Measurements from ENCODE around the gene LTBP2. TPM values are rescaled to one million over a fixed set of nuclear protein-coding genes. Genes with fewer than 3 reads are reported as not detected.
"Not testable (repeated sequence)": the region's sequence is repeated elsewhere in the genome, so short reads cannot be mapped to it uniquely, and the experiment has no call there.

LTBP2 gene
- total RNA-seq, 3 donors from 2014 or later (not counting 1 experiment from before 2014, with no cell fraction given): 2.1 to 3.7 (median 3.0) TPM

GRCh38 chr14:74538411-74539391 is 73.3 kb downstream of the LTBP2 start:
- no peaks in the 10 kb centered on the region for H3K9me3 Mint-ChIP-seq
- Histone ChIP-seq H3K27ac (ENCODE audit: low read length) (no peak overlapping the region), H3K27me3 (ENCODE audit: control insufficient read depth, insufficient read depth, low read length) (no peaks in the 10 kb centered on the region), H3K4me3 (ENCODE audit: low read length) (no peak overlapping the region), H3K4me1 (ENCODE audit: control insufficient read depth, insufficient read depth, low read length) (no peaks in the 10 kb centered on the region), H3K36me3 (ENCODE audit: control insufficient read depth, insufficient read depth, low read length) (no peaks in the 10 kb centered on the region), H3K9me3 (ENCODE audit: control insufficient read depth, insufficient read depth, low read length) (no peaks in the 10 kb centered on the region)
- no peaks in the 10 kb centered on the region for H3K4me1 Mint-ChIP-seq
- ATAC-seq (no peak), DNase-seq (no peak)
- intact Hi-C loops (cut with micrococcal nuclease): no loop called here
- no peak overlapping the region for H3K4me3 Mint-ChIP-seq
- no peak for TF ChIP-seq CTCF (IDR thresholded peaks at IDR 0.05)
- WGBS (ENCODE audit: insufficient coverage): 91% methylated on average over 10 of the region's 11 CpGs
- H3K36me3 Mint-ChIP-seq: no peaks in the 10 kb centered on the region
- H3K27me3 Mint-ChIP-seq (ENCODE audit: low read depth in 2 of 2): peaks cover 0 to under 1% of the 10 kb centered on the region in 2 donors
- H3K27ac Mint-ChIP-seq: no peak overlapping the region

- H3K9me3 Mint-ChIP-seq; H3K4me1 Mint-ChIP-seq; intact Hi-C loops (cut with micrococcal nuclease): not testable (repeated sequence)
Observed at GRCh38 chr14:74536336-74536735, 75.7 kb downstream of the LTBP2 start.

GRCh38 chr14:74535756-74536325 is 76.2 kb downstream of the LTBP2 start:
- no peaks in the 10 kb centered on the region for H3K36me3 Mint-ChIP-seq
- peaks cover 0 to 3% of the 10 kb centered on the region in 2 donors for H3K27me3 Mint-ChIP-seq (ENCODE audit: low read depth in 2 of 2)
- no peak for ATAC-seq
- H3K4me3 Mint-ChIP-seq: no peak overlapping the region
- Histone ChIP-seq H3K9me3 (ENCODE audit: control insufficient read depth, insufficient read depth, low read length) (no peaks in the 10 kb centered on the region), H3K36me3 (ENCODE audit: control insufficient read depth, insufficient read depth, low read length) (no peaks in the 10 kb centered on the region), H3K27me3 (ENCODE audit: control insufficient read depth, insufficient read depth, low read length) (no peaks in the 10 kb centered on the region), H3K4me3 (ENCODE audit: low read length) (no peak overlapping the region), H3K4me1 (ENCODE audit: control insufficient read depth, insufficient read depth, low read length) (no peaks in the 10 kb centered on the region), H3K27ac (ENCODE audit: low read length) (no peak overlapping the region)
- intact Hi-C loops (cut with micrococcal nuclease): no loop called here
- H3K4me1 Mint-ChIP-seq: no peaks in the 10 kb centered on the region
- no peaks in the 10 kb centered on the region for H3K9me3 Mint-ChIP-seq
- no peak for TF ChIP-seq CTCF (IDR thresholded peaks at IDR 0.05)
- H3K27ac Mint-ChIP-seq: no peak overlapping the region
- WGBS (ENCODE audit: insufficient coverage): 90% methylated on average over 9 of the region's 10 CpGs
- DNase-seq: no peak

More at GRCh38 chr14:74536336-74536735, 75.7 kb downstream of the LTBP2 start:
- not testable (repeated sequence) for H3K4me3 ChIP-seq (ENCODE audit: low read length); ATAC-seq; H3K27me3 Mint-ChIP-seq (ENCODE audit: low read depth in 2 of 2); H3K36me3 ChIP-seq (ENCODE audit: control insufficient read depth, insufficient read depth, low read length); H3K36me3 Mint-ChIP-seq; H3K27ac Mint-ChIP-seq; H3K27ac ChIP-seq (ENCODE audit: low read length); H3K27me3 ChIP-seq (ENCODE audit: control insufficient read depth, insufficient read depth, low read length); H3K9me3 ChIP-seq (ENCODE audit: control insufficient read depth, insufficient read depth, low read length); H3K4me1 ChIP-seq (ENCODE audit: control insufficient read depth, insufficient read depth, low read length); H3K4me3 Mint-ChIP-seq; DNase-seq
- WGBS (ENCODE audit: insufficient coverage): 89% methylated on average over 3 of the region's 3 CpGs

- WGBS (ENCODE audit: insufficient coverage): 37% methylated on average over 7 of the region's 7 CpGs
- Mint-ChIP-seq H3K27ac (no peak overlapping the region), H3K27me3 (ENCODE audit: low read depth in 2 of 2) (peaks cover 0 to 3% of the 10 kb centered on the region in 2 donors), H3K36me3 (no peaks in the 10 kb centered on the region), H3K4me1 (no peaks in the 10 kb centered on the region), H3K9me3 (no peaks in the 10 kb centered on the region), H3K4me3 (no peak overlapping the region)
- Histone ChIP-seq H3K4me3 (ENCODE audit: low read length) (no peak overlapping the region), H3K36me3 (ENCODE audit: control insufficient read depth, insufficient read depth, low read length) (no peaks in the 10 kb centered on the region), H3K4me1 (ENCODE audit: control insufficient read depth, insufficient read depth, low read length) (no peaks in the 10 kb centered on the region), H3K27ac (ENCODE audit: low read length) (no peak overlapping the region), H3K9me3 (ENCODE audit: control insufficient read depth, insufficient read depth, low read length) (no peaks in the 10 kb centered on the region), H3K27me3 (ENCODE audit: control insufficient read depth, insufficient read depth, low read length) (no peaks in the 10 kb centered on the region)
- ATAC-seq: no peak
- intact Hi-C loops (cut with micrococcal nuclease): no loop called here
- no peak for TF ChIP-seq CTCF (IDR thresholded peaks at IDR 0.05)
- no peak for DNase-seq
Observed at GRCh38 chr14:74533576-74533975, 78.5 kb downstream of the LTBP2 start.
